HG03159 (cell line): ENCODE data around the gene PRKAG3.
"Not testable (repeated sequence)": the region's sequence is repeated elsewhere in the genome, so short reads cannot be mapped to it uniquely, and the experiment has no call there.

Experiments used
- ATAC-seq: cut with Tn5 transposase; IDR thresholded peaks from one replicate; pipeline ENCODE4 v1.9.1; 2021; ENCODE audit warnings: mild to moderate bottlenecking, moderate library complexity; ENCODE audit not compliant: unreplicated experiment

PRKAG3 gene

GRCh38 chr2:218844334-218844733 lies 12.7 kb upstream of the PRKAG3 start:
- ATAC-seq, result not testable (repeated sequence)

DNA sequence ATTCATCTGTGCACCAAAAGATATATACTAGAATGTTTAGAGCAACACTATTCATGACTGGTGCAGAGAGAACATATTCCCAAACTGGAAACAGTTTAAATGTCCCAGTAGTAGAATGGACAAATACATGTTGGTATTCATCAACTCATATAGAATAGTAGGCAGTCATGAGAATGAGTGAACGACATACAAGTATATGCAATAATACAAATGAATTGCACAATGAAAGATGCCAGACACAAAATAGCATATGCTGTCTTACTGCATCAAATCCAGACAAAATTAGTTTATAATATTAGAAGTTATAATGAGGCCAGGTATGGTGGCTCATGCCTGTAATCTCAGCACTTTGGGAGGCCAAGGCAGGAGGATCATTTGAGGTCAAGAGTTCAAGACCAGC lies 8.3 kb upstream of the PRKAG3 start:
- ATAC-seq, result no peak

DNA sequence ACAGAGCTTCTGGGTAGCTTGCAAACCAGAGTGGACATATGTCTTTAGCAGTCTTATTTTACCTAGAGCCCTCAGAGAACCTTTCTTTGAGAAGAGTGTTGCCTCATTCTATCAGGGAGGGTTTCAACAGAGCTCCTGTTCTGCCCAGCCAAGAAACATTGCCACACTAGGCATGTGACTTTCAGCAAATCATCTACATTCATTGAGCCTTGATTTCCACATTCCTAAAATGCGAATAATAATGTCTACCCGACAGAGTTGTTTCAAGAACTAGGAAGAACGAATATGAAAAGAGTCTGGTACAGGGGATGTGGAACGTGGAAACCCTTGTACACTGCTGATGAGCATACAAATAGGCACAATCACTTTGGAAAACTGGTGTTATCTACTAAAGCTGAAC lies 7.8 kb upstream of the PRKAG3 start:
- no peak for ATAC-seq

GRCh38 chr2:218837495-218837894 lies 5.9 kb upstream of the PRKAG3 start:
- no peak for ATAC-seq

GRCh38 chr2:218834685-218835084 lies 3.1 kb upstream of the PRKAG3 start:
- ATAC-seq, result no peak

- no peak for ATAC-seq
Observed at GRCh38 chr2:218833023-218833609, 1.5 kb upstream of the PRKAG3 start.

DNA sequence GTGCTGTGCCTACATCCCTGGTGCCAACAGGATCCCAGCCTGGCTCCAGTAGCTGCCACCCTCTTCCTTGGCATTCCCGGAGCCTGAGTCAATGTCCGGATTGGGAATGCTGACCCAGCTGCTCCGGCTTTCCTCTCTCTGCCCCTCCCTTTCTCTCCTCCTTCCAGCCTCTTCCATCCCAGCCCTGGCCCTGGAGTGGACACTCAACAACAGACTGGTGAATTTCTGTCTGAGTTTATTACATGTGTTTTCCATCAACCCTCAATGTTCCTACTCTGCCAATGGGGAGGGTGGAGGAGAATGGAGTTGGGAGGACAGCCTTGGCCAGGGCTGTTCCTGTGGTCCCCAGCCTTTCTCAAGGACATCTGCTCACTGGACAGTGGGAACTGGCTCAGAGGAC lies 917 bp upstream of the PRKAG3 start:
- ATAC-seq, result no peak

DNA sequence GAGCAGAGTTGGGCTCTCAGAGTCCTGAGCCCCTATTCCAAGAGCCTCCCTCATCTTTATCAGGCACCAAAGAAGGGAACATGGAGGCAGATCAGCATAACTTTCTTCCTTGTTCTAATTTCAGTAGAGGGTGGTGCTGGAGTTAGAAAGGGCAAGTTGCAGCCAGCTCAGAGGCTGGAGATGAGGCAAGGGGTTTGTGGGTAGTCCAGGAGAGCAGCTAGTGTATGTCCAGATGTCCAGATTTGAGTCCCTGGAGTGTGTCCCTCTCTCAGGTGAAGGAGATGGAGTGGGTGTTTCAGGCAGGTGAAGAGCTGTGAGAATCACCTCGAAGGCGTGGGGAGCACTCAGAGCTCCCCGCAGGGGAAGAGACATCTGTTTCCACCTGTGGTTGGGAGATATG lies 478 bp upstream of the PRKAG3 start:
- ATAC-seq, result no peak

- no peak for ATAC-seq
Observed at GRCh38 chr2:218830526-218831306, 887 bp downstream of the PRKAG3 start.

DNA sequence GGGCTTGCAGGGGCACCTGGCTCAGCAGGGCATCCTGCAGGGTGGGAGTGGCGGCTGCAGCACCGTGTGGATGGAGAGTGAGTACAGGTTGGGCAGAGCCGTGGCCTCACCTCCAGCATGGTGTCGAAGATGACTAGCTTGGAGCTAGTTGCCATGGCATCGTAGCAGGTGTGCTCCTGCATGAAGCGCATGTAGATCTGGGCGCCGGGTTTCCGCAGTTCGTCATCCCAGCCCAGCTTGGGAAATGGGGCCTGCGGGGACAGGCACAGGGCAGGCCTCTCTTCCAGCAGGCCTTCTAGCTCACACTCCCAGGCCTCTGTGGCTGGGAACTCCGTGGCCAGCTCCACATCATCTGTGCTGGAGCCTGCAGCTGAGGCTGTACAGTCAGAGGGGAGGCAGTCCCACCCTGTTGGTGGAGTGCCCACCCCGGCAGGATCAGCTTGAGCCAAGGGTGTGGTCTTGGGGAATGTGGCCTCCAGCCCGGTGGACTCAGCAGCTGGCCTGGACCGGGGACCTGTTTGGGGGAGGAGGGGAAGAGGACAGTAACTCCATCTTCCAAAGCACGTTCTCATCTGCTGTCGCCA lies 1.6 kb downstream of the PRKAG3 start:
- ATAC-seq, result no peak

- no peak for ATAC-seq
Observed at GRCh38 chr2:218828477-218828778, 3.2 kb downstream of the PRKAG3 start.

- ATAC-seq, result no peak
Observed at GRCh38 chr2:218827701-218828476, 3.7 kb downstream of the PRKAG3 start.

DNA sequence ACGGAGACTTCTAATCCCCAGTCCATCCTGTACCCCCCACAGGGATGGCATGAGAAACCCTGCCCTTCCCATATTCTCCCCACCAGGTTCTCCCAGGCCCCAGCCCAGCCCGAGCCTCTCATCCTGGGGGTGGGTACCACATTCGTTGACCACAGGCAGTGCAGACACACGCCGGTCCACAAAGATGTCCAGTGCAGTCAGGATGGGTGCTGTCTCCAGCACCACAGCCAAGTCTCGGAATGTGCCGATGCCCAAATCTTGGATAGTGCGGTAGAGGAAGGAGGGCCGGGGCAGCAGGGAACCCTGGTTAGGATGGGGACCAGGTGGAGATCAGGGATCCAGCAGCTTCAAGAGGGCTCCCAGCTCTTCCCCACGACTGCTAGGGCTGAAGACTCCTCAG lies 4.8 kb downstream of the PRKAG3 start:
- ATAC-seq, result no peak

DNA sequence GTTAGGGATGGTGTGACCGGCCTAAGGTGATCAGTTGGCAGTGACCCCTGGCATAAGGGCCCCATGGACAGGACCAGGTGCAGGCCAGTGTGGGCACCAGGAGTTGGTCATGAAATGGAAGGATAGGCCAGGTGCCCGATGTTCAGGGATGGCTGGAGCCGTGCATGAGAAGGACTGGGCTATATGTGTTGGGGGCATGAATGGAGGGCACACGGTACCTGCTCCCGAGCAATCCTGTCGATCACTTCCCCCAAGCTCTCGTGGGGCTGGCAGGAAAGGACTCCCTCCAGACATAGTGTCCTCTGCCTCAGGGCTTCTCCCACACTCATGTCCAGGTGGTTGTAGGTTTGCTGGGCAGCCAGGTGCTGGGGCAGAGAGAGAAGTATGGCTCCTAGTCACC lies 7.6 kb downstream of the PRKAG3 start:
- no peak for ATAC-seq

GRCh38 chr2:218823196-218823855 lies 8.3 kb downstream of the PRKAG3 start:
- no peak for ATAC-seq

GRCh38 chr2:218822622-218823021 lies 9.0 kb downstream of the PRKAG3 start:
- ATAC-seq, result no peak

- no peak for ATAC-seq
Observed at GRCh38 chr2:218821605-218822211, 9.9 kb downstream of the PRKAG3 start.

GRCh38 chr2:218820746-218821369 lies 10.7 kb downstream of the PRKAG3 start:
- ATAC-seq, result no peak

GRCh38 chr2:218819093-218819492 lies 12.5 kb downstream of the PRKAG3 start:
- no peak for ATAC-seq

- ATAC-seq, result no peak
Observed at GRCh38 chr2:218816561-218817011, 15.0 kb downstream of the PRKAG3 start.
